Activated CD4-positive, alpha-beta T cell treated with anti-CD3 and anti-CD28 coated beads for 1 hour (primary cell): ENCODE results near the gene SPATA32.
"Not testable (repeated sequence)": the region's sequence is repeated elsewhere in the genome, so short reads cannot be mapped to it uniquely, and the experiment has no call there.

Source experiments
- DNase-seq: peaks from one replicate; pipeline ENCODE4 v3.0.0-alpha.2; 2020

Gene SPATA32

GRCh38 chr17:45261577-45262515 is at the start of gene SPATA32:
Gene SPATA32 (minus strand): TSS chr17:45262094. CDS start chr17:45262016, 78 bp downstream.
- DNase-seq = peak; percentile 49

- DNase-seq = no peak
Observed at GRCh38 chr17:45311401-45311759, 49.5 kb upstream of the SPATA32 start.

- DNase-seq = no peak
Observed at GRCh38 chr17:45310380-45311324, 48.8 kb upstream of the SPATA32 start.

GRCh38 chr17:45309400-45309799 is 47.5 kb upstream of the SPATA32 start:
- DNase-seq = no peak

GRCh38 chr17:45308840-45309239 is 46.9 kb upstream of the SPATA32 start:
- no peak for DNase-seq

- DNase-seq = no peak
Observed at GRCh38 chr17:45308016-45308365, 46.1 kb upstream of the SPATA32 start.

GRCh38 chr17:45307290-45308015 is 45.6 kb upstream of the SPATA32 start:
- no peak for DNase-seq

- DNase-seq = no peak
Observed at GRCh38 chr17:45306623-45307022, 44.7 kb upstream of the SPATA32 start.

GRCh38 chr17:45306094-45306493 is 44.2 kb upstream of the SPATA32 start:
- no peak for DNase-seq

GRCh38 chr17:45305530-45306087 is 43.7 kb upstream of the SPATA32 start:
- no peak for DNase-seq

GRCh38 chr17:45302649-45303173 is 40.8 kb upstream of the SPATA32 start:
- DNase-seq = no peak

- DNase-seq = not testable (repeated sequence)
Observed at GRCh38 chr17:45302220-45302619, 40.3 kb upstream of the SPATA32 start.

- DNase-seq = no peak
Observed at GRCh38 chr17:45301674-45302073, 39.8 kb upstream of the SPATA32 start.

GRCh38 chr17:45300060-45300751 is 38.3 kb upstream of the SPATA32 start:
- no peak for DNase-seq

GRCh38 chr17:45299361-45299760 is 37.5 kb upstream of the SPATA32 start:
- no peak for DNase-seq

GRCh38 chr17:45298546-45299285 is 36.8 kb upstream of the SPATA32 start:
- DNase-seq = no peak

- DNase-seq = no peak
Observed at GRCh38 chr17:45296833-45297124, 34.9 kb upstream of the SPATA32 start.

GRCh38 chr17:45296003-45296832 is 34.3 kb upstream of the SPATA32 start:
- no peak for DNase-seq

GRCh38 chr17:45294506-45294905 is 32.6 kb upstream of the SPATA32 start:
- DNase-seq = no peak
